IMR-90 (cell line): Measurements from ENCODE around the gene ADRA2B. TPM values are rescaled to one million over a fixed set of nuclear protein-coding genes. Genes with fewer than 3 reads are reported as not detected.

Experiments used
- ATAC-seq: fragments of 200-7000 bp; cut with Tn5 transposase; 2 replicates; pipeline ENCODE4 v1.9.1; 2020; ENCODE audit warnings: low read depth, mild to moderate bottlenecking, moderate library complexity
- Bru-seq: library from RNA; stranded (reverse); fragments of 400-500 nt; gene quantifications from one replicate; lab custom pipeline; 2021; lab: Mats Ljungman, UMichigan
- BruChase-seq, 2 experiments: library from RNA; stranded (reverse); fragments of 400-500 nt; gene quantifications; one replicate each; lab custom pipeline; 2021; lab: Mats Ljungman, UMichigan
- BruUV-seq: library from RNA; stranded (reverse); fragments of 400-500 nt; replicated peaks from 2 replicates; lab custom pipeline; 2021; lab: Mats Ljungman, UMichigan
- CTCF ChIA-PET: fragments of 300-600 bp; formaldehyde crosslinking; extraction: SDS; loops from one replicate; lab custom pipeline; 2021; ENCODE audit warnings: antibody characterized with exemption; lab: Yijun Ruan, JAX
- POLR2A ChIA-PET: fragments of 300-600 bp; sonication (Branson Sonifier 250); formaldehyde crosslinking; loops from one replicate; lab custom pipeline; 2022; ENCODE audit warnings: antibody characterized with exemption; ENCODE audit not compliant: unreplicated experiment; lab: Charles Lee
- DNase-seq: peaks from one replicate; pipeline ENCODE4 v3.0.0; 2013
- H2AFZ ChIP-seq: replicated peaks from 2 replicates; pipeline ENCODE3; 2013; ENCODE audit warnings: low read length, mild to moderate bottlenecking; ENCODE audit not compliant: poor library complexity
- H2AK5ac ChIP-seq: 2 replicates; pipeline ENCODE4 v1.6.1; 2013; ENCODE audit warnings: low read depth, low read length, inconsistent platforms
- H2AK9ac ChIP-seq: replicated peaks from 2 replicates; pipeline ENCODE3; 2013; ENCODE audit warnings: mild to moderate bottlenecking, low read depth, low read length, moderate library complexity; ENCODE audit not compliant: poor library complexity
- H2BK120ac ChIP-seq: 2 replicates; pipeline ENCODE4 v1.6.1; 2013; ENCODE audit warnings: low read depth, low read length, inconsistent platforms
- H2BK15ac ChIP-seq: 3 replicates; pipeline ENCODE4 v1.6.1; 2013; ENCODE audit warnings: low read depth, low read length, inconsistent platforms
- H2BK20ac ChIP-seq: 2 replicates; pipeline ENCODE4 v1.6.1; 2013; ENCODE audit warnings: low read depth, mild to moderate bottlenecking, inconsistent platforms, low read length, moderate library complexity
- H2BK5ac ChIP-seq: 2 replicates; pipeline ENCODE4 v1.6.1; 2013; ENCODE audit warnings: mild to moderate bottlenecking, low read depth, low read length, inconsistent platforms; ENCODE audit not compliant: poor library complexity, severe bottlenecking
- H3K14ac ChIP-seq: replicated peaks from 2 replicates; pipeline ENCODE4 v1.6.1; 2013; ENCODE audit warnings: low read depth, low read length, inconsistent platforms
- H3K18ac ChIP-seq: 2 replicates; pipeline ENCODE4 v1.6.1; 2013; ENCODE audit warnings: low read depth, low read length, control low read depth
- H3K23ac ChIP-seq: 2 replicates; pipeline ENCODE4 v1.6.1; 2013; ENCODE audit warnings: low read depth, low read length, inconsistent platforms
- H3K27ac ChIP-seq: 2 replicates; pipeline ENCODE4 v1.5.1; 2013; ENCODE audit warnings: mild to moderate bottlenecking, control low read depth, low read length; ENCODE audit not compliant: insufficient read depth
- H3K27me3 ChIP-seq: 2 replicates; pipeline ENCODE4 v1.6.1; 2013; ENCODE audit warnings: low read length; ENCODE audit not compliant: control insufficient read depth, insufficient read depth
- H3K36me3 ChIP-seq: 2 replicates; pipeline ENCODE4 v1.6.1; 2013; ENCODE audit warnings: low read length, mixed read lengths; ENCODE audit not compliant: control insufficient read depth, insufficient read depth
- H3K4ac ChIP-seq: 2 replicates; pipeline ENCODE4 v1.6.1; 2013; ENCODE audit warnings: low read depth, low read length, inconsistent platforms
- H3K4me1 ChIP-seq: 2 replicates; pipeline ENCODE4 v1.6.1; 2013; ENCODE audit warnings: low read length, mixed read lengths; ENCODE audit not compliant: control insufficient read depth, insufficient read depth
- H3K4me2 ChIP-seq: 2 replicates; pipeline ENCODE4 v1.6.1; 2013; ENCODE audit warnings: low read depth, mild to moderate bottlenecking, control low read depth, low read length, moderate library complexity
- H3K4me3 ChIP-seq: 2 replicates; pipeline ENCODE4 v1.5.1; 2013; ENCODE audit warnings: low read depth, mild to moderate bottlenecking, control low read depth, low read length, moderate library complexity; ENCODE audit not compliant: insufficient read depth
- H3K56ac ChIP-seq: 2 replicates; pipeline ENCODE4 v1.6.1; 2013; ENCODE audit warnings: low read length, inconsistent platforms; ENCODE audit not compliant: insufficient read depth; ENCODE audit errors: extremely low read depth
- H3K79me1 ChIP-seq, 2 experiments: 2 replicates each; pipeline ENCODE4 v1.6.1; 2013; ENCODE audit warnings: low read length in 2 of 2, inconsistent platforms in 1 of 2, low read depth in 1 of 2
- H3K9ac ChIP-seq: 2 replicates; pipeline ENCODE4 v1.6.1; 2013; ENCODE audit warnings: low read depth, low read length, control low read depth
- H3K9me1 ChIP-seq: 2 replicates; pipeline ENCODE4 v1.6.1; 2013; ENCODE audit warnings: low read length, inconsistent platforms; ENCODE audit not compliant: insufficient read depth
- H3K9me3 ChIP-seq: 2 replicates; pipeline ENCODE4 v1.6.1; 2013; ENCODE audit warnings: low read length; ENCODE audit not compliant: control insufficient read depth, insufficient read depth
- H4K20me1 ChIP-seq: 2 replicates; pipeline ENCODE4 v1.6.1; 2013; ENCODE audit warnings: low read length, inconsistent platforms; ENCODE audit not compliant: insufficient read depth
- H4K5ac ChIP-seq: 2 replicates; pipeline ENCODE4 v1.6.1; 2013; ENCODE audit warnings: mild to moderate bottlenecking, low read depth, low read length, control low read depth
- H4K8ac ChIP-seq, 2 experiments: 2 replicates each; pipeline ENCODE4 v1.6.1; 2013; ENCODE audit warnings: low read depth in 2 of 2, low read length in 2 of 2, control low read depth in 1 of 2, inconsistent platforms in 1 of 2
- H4K91ac ChIP-seq: 2 replicates; pipeline ENCODE4 v1.6.1; 2013; ENCODE audit warnings: low read depth, low read length, inconsistent platforms; ENCODE audit not compliant: insufficient read depth
- MXI1 ChIP-seq: IDR thresholded peaks from 2 replicates; pipeline ENCODE4 v1.6.1; 2012; ENCODE audit warnings: low read depth, mild to moderate bottlenecking, low read length, moderate library complexity, borderline replicate concordance
- USF2 ChIP-seq: fragments of 150-350 bp; IDR thresholded peaks from 2 replicates; pipeline ENCODE4 v1.6.1; 2017; ENCODE audit warnings: mild to moderate bottlenecking, antibody characterized with exemption, low read length, low read depth
- WGBS, 2 experiments: methylation state at CpG; one replicate each; pipeline versions ENCODE4 v1.1.5 to v1.1.7; 2013; ENCODE audit warnings: missing lambda C conversion rate in 2 of 2; ENCODE audit not compliant: insufficient read length in 1 of 2; ENCODE audit errors: extremely low coverage in 2 of 2; 5-methylcytosine and 5-hydroxymethylcytosine counted together
- dilution Hi-C: fragments of 300-500 bp; cut with HindIII; formaldehyde crosslinking; loops from one replicate; pipeline ENCODE4 v1.14.3; 2018; ENCODE audit warnings: low sequenced_read_pairs; ENCODE audit not compliant: unreplicated experiment
- in situ Hi-C: fragments of 300-500 bp; cut with MboI; formaldehyde crosslinking; loops from 3 replicates; pipeline ENCODE4 v1.14.3; 2019; ENCODE audit warnings: low sequenced_read_pairs, inconsistent platforms, mixed read lengths
- intact Hi-C: fragments of 100-400 bp; cut with micrococcal nuclease; formaldehyde crosslinking; loops from 2 replicates; pipeline ENCODE4 v1.10.0; 2022
- long read RNA-seq: library from polyadenylated mRNA; unstranded; transcript quantifications from one replicate; pipeline ENCODE4 v2.0.0, GENCODE V29; 2021; ENCODE audit not compliant: unreplicated experiment
- polyA plus RNA-seq, 3 experiments: library from polyadenylated mRNA; depleted of rRNA; stranded (reverse); fragments of >200 nt; gene quantifications; 2 replicates each; pipeline ENCODE4 v1.2.3, GENCODE V29; 2012; ENCODE audit warnings: low replicate concordance in 1 of 3
- total RNA-seq: library from RNA; depleted of rRNA; stranded (reverse); fragments of >200 nt; gene quantifications from 2 replicates; pipeline ENCODE4 v1.2.3, GENCODE V29; 2012; rRNA removed

ADRA2B gene
- total RNA-seq (not detected in 2 replicates), polyA plus RNA-seq (2012; rRNA removed) (not detected in 2 replicates), Bru-seq, nascent RNA (not detected), BruChase-seq, experiment 1, labeled RNA remaining after a 6-hour chase (not detected), BruChase-seq, experiment 2, labeled RNA remaining after a 2-hour chase (not detected)
- not detected in 2 replicates for polyA plus RNA-seq (2012; cell fraction: cytosol; rRNA removed)
- 0.17 and 0.40 TPM in 2 replicates for polyA plus RNA-seq (2012; cell fraction: nucleus; rRNA removed; ENCODE audit: low replicate concordance)
- long read RNA-seq = 0 reads

DNA sequence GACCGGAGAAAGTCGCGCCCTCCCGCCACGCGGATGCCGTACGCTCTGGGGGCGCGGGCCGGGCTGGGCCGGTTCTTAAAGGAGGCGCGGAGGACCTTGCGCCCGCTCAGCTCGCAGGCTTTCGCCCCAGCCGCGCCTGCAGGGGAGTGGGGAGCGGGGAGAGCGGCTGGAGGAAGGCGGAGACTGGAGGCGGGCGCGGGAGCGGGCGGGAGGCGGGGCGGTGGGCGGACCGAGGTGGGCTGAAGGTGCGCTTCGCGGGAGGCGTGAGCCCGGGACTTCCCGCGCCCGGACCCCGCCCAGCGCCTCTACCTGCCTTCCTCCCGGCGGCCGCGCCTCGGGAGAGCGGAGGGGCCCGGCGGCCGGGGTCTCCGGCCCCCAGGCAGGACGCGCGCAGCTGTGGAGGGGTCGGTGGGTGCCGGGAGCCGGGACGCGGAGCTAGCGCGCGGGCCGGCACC, at the start of gene ADRA2B:
Gene ADRA2B (minus strand): TSS at position 148 of the 455 bp plus-strand sequence. CDS start 422 bp downstream, outside the sequence.
- intact Hi-C loops (no loop called here), in situ Hi-C loops (loop anchor here (25.0 kb wide), 1 partner anchor 104 kb away; no protein-coding TSS in a partner anchor), dilution Hi-C loops (no loop called here)
- no peak within 1 kb of the TSS for H2BK15ac ChIP-seq
- H3K9ac ChIP-seq = no peak within 1 kb of the TSS
- H2AFZ ChIP-seq = peak within 1 kb of the TSS; percentile 91
- H2AK9ac ChIP-seq = peak within 1 kb of the TSS; percentile 72
- H4K5ac ChIP-seq = no peak within 1 kb of the TSS
- BruUV-seq = no TSS peak
- peak within 1 kb of the TSS; percentile 91 for H3K4me2 ChIP-seq
- no peak within 1 kb of the TSS for H3K27ac ChIP-seq
- DNase-seq (no peak), ATAC-seq (peak; percentile 57)
- ChIA-PET POLR2A (no interaction called here), CTCF (interaction anchor here (0.6 to 1.7 kb wide), 7 partner anchors 10 to 124 kb away, joined by 3 to 5 read pairs (median 4); no protein-coding TSS in a partner anchor)
- H3K18ac ChIP-seq = no peak within 1 kb of the TSS
- 0 out of 2 replicates have a peak, but pooled peaks cover 4% of the 10 kb centered on the region for H4K20me1 ChIP-seq
- no peak within 1 kb of the TSS for H3K4ac ChIP-seq
- H4K91ac ChIP-seq = no peak within 1 kb of the TSS
- no peak within 1 kb of the TSS for H2BK120ac ChIP-seq
- peaks cover 84% of the 10 kb centered on the region for H3K27me3 ChIP-seq
- no peak within 1 kb of the TSS for H3K56ac ChIP-seq
- no peak within 1 kb of the TSS; the same call in none of the 2 replicates for H3K23ac ChIP-seq
- H3K36me3 ChIP-seq = no peaks in the 10 kb centered on the region
- H2AK5ac ChIP-seq = no peak within 1 kb of the TSS
- H4K8ac ChIP-seq = no peak within 1 kb of the TSS
- no peaks in the 10 kb centered on the region for H3K79me1 ChIP-seq
- no peaks in the 10 kb centered on the region; the same call in 1 of the 2 replicates for H3K9me3 ChIP-seq
- H2BK5ac ChIP-seq = no peak within 1 kb of the TSS
- no peak within 1 kb of the TSS for H2BK20ac ChIP-seq
- H3K14ac ChIP-seq = no peak within 1 kb of the TSS
- 0 out of 2 replicates have a peak within 1 kb of the TSS, but pooled peaks have one; percentile 8 for H3K4me3 ChIP-seq
- TF ChIP-seq USF2 (no peak), MXI1 (no peak)
- no peaks in the 10 kb centered on the region for H3K9me1 ChIP-seq
- H3K4me1 ChIP-seq = peaks cover 2% of the 10 kb centered on the region; the same call in 1 of the 2 replicates
- WGBS, 2 experiments = 0% methylated on average over 17 of the region's 64 CpGs; no CpG with 5 or more reads in 1 of the 2 experiments
